ENCODE measurements around the gene MTRR.

GRCh38 chr5:7894860-7895259, 25.9 kb downstream of the MTRR start:
- TF ChIP-seq, protein P1, sequence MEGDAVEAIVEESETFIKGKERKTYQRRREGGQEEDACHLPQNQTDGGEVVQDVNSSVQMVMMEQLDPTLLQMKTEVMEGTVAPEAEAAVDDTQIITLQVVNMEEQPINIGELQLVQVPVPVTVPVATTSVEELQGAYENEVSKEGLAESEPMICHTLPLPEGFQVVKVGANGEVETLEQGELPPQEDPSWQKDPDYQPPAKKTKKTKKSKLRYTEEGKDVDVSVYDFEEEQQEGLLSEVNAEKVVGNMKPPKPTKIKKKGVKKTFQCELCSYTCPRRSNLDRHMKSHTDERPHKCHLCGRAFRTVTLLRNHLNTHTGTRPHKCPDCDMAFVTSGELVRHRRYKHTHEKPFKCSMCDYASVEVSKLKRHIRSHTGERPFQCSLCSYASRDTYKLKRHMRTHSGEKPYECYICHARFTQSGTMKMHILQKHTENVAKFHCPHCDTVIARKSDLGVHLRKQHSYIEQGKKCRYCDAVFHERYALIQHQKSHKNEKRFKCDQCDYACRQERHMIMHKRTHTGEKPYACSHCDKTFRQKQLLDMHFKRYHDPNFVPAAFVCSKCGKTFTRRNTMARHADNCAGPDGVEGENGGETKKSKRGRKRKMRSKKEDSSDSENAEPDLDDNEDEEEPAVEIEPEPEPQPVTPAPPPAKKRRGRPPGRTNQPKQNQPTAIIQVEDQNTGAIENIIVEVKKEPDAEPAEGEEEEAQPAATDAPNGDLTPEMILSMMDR (IDR thresholded peaks at IDR 0.05), result no peak
- no peak for TF ChIP-seq EZH2 (IDR thresholded peaks at IDR 0.05; ENCODE audit: borderline replicate concordance, insufficient read depth, low read depth, low read length, poor library complexity, severe bottlenecking)

Measured in B cell (primary cell).